GM18498 (cell line): ENCODE measurements around the gene SDK2.

Experiments
- ATAC-seq: cut with Tn5 transposase; IDR thresholded peaks from one replicate; pipeline ENCODE4 v1.9.1; 2021; ENCODE audit warnings: mild to moderate bottlenecking, moderate library complexity; ENCODE audit not compliant: unreplicated experiment

Gene SDK2

GRCh38 chr17:73356561-73357170 is 287.6 kb downstream of the SDK2 start:
- ATAC-seq, result no peak

- no peak for ATAC-seq
Observed at GRCh38 chr17:73354423-73355284, 289.6 kb downstream of the SDK2 start.

- ATAC-seq, result no peak
Observed at GRCh38 chr17:73352261-73352660, 292.0 kb downstream of the SDK2 start.

- ATAC-seq, result no peak
Observed at GRCh38 chr17:73351764-73352163, 292.5 kb downstream of the SDK2 start.

- no peak for ATAC-seq
Observed at GRCh38 chr17:73350864-73351263, 293.4 kb downstream of the SDK2 start.

GRCh38 chr17:73349647-73350046 is 294.6 kb downstream of the SDK2 start:
- ATAC-seq, result no peak

GRCh38 chr17:73349138-73349537 is 295.1 kb downstream of the SDK2 start:
- ATAC-seq, result no peak

GRCh38 chr17:73348829-73349095 is 295.5 kb downstream of the SDK2 start:
- no peak for ATAC-seq

- ATAC-seq, result no peak
Observed at GRCh38 chr17:73348018-73348828, 296.0 kb downstream of the SDK2 start.

GRCh38 chr17:73347351-73347750 is 296.9 kb downstream of the SDK2 start:
- no peak for ATAC-seq

- no peak for ATAC-seq
Observed at GRCh38 chr17:73346501-73347162, 297.6 kb downstream of the SDK2 start.

GRCh38 chr17:73343739-73344454 is 300.3 kb downstream of the SDK2 start:
- ATAC-seq, result no peak

- ATAC-seq, result no peak
Observed at GRCh38 chr17:73343168-73343634, 301.0 kb downstream of the SDK2 start.

- ATAC-seq, result no peak
Observed at GRCh38 chr17:73342541-73343167, 301.6 kb downstream of the SDK2 start.

- no peak for ATAC-seq
Observed at GRCh38 chr17:73342050-73342522, 302.2 kb downstream of the SDK2 start.

- no peak for ATAC-seq
Observed at GRCh38 chr17:73341350-73342049, 302.7 kb downstream of the SDK2 start.

GRCh38 chr17:73340093-73340596 is 304.1 kb downstream of the SDK2 start:
- no peak for ATAC-seq

GRCh38 chr17:73338566-73339197 is 305.6 kb downstream of the SDK2 start:
- ATAC-seq, result no peak
